ENCODE measurements around the gene PPM1B. TPM values are rescaled to one million over a fixed set of nuclear protein-coding genes. Genes with fewer than 3 reads are reported as not detected.

The PPM1B gene
- total and polyA plus RNA-seq, 7 experiments from 2014 or later = 46.0 to 89.5 (median 74.7) TPM

DNA sequence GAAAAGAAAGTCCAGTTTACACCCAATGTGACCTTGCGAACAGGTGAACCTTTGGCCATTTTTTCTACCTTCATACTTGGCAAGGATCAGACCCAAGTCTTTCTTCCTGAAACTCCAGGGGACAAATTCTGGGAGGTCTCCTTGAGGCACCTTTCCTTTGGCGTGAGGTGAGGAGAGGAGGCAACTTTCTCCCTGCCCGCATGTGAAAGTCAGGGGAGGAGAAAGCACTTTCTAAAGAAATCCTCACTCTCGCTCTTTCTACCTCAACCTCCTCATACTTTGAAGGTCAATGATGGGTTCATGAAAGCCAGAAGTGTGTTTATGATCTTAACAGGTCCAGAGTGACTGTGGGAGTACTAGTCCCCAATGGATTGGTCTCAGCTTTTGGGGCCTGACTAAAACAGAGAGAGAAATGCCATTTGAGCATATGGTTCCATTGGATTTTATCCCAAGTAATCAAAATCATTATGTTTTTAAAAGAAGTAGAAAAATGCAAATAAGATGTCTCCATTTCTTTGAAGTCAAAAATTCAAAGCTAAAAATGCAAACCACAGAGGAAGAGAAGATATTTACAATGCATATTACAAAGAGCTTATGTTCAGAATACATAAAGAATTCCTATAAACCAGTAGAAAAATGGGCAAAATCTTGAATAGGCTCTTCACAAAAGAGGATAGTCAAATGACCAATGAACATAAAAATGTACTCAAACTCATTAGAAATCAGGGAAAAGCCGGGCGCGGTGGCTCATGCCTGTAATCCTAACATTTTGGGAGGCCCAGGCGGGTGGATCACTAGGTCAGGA lies 15.6 kb upstream of the PPM1B start:
- Histone ChIP-seq H3K27me3 (ENCODE audit: control insufficient read depth in 2 of 2, insufficient read depth in 2 of 2, low read length in 2 of 2) (no peaks in the 10 kb centered on the region), H3K4me3 (ENCODE audit: low read length) (no peak overlapping the region), H3K4me1 (ENCODE audit: control insufficient read depth in 2 of 2, insufficient read depth in 2 of 2, low read length in 2 of 2) (no peaks in the 10 kb centered on the region), H3K27ac (ENCODE audit: low read depth, low read length) (no peak overlapping the region), H3K36me3 (ENCODE audit: control insufficient read depth in 2 of 3, insufficient read depth in 3 of 3, low read length in 3 of 3) (no peaks in the 10 kb centered on the region), H3K9me3 (ENCODE audit: control insufficient read depth in 2 of 3, low read length in 3 of 3) (no peaks in the 10 kb centered on the region)
- Mint-ChIP-seq H3K4me1 (no peaks in the 10 kb centered on the region), H3K4me3 (no peak overlapping the region), H3K9me3 (no peaks in the 10 kb centered on the region), H3K27ac (no peak overlapping the region), H3K27me3 (peaks cover 0 to 12% (median 0%) of the 10 kb centered on the region in 5 donors), H3K36me3 (no peaks in the 10 kb centered on the region)
- ChIA-PET POLR2A (no interaction called here), CTCF (interaction anchor here (1.1 kb wide), 1 partner anchor 11 kb away, joined by 3 read pairs; no protein-coding TSS in a partner anchor)
- intact Hi-C loops (cut with micrococcal nuclease) = no loop called here
- ATAC-seq (no peak), DNase-seq (no peak)

DNA sequence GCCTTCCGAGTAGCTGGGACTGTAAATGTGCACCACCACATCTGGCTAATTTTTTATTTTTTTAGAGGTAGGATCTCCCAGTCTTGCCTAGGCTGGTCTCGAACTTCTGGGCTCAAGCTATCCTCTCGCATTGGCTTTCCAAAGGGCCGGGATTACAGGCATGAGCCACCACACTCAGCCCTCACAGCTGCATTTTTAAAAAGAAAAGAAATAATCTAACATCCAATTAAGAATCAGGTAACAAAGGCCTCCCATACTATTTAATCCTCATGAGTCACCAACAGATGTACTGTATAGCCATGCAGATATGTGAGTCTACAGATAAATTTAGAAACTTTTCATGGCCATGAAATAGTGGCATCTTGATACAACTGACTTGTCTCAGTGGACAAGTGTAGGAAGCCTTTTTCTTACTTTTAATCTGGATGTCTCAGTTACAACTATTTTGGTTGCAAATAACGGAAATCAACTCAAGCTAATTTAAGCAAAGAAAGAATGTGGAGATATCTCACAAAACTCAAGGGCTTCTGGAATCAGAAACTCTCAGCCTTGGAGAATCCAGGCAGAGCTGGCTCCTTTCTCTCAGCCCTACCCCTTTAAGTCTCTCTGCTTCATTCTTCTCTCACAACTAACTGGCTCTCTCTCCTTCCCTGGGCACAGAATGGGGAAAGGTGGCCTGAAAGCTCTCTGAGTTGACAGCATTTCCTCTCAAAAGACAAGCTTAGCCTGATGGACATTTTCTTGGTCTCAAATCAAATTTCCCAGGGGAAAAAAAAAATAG lies 12.8 kb upstream of the PPM1B start:
- no peaks in the 10 kb centered on the region for H3K27me3 ChIP-seq (ENCODE audit: control insufficient read depth in 2 of 2, insufficient read depth in 2 of 2, low read length in 2 of 2)
- no peak overlapping the region for H3K27ac Mint-ChIP-seq
- H3K9me3 Mint-ChIP-seq = no peaks in the 10 kb centered on the region
- no peak for DNase-seq
- no peaks in the 10 kb centered on the region for H3K9me3 ChIP-seq (ENCODE audit: control insufficient read depth in 2 of 3, low read length in 3 of 3)
- CTCF ChIA-PET = interaction anchor here (0.7 kb wide), 1 partner anchor 84 kb away, joined by 3 read pairs; no protein-coding TSS in a partner anchor
- no peak overlapping the region for H3K27ac ChIP-seq (ENCODE audit: low read depth, low read length)
- no peak for ATAC-seq
- POLR2A ChIA-PET = interaction anchor here (0.6 kb wide), 1 partner anchor 46 kb away, joined by 3 read pairs; no protein-coding TSS in a partner anchor
- no peaks in the 10 kb centered on the region for H3K4me1 Mint-ChIP-seq
- H3K36me3 Mint-ChIP-seq = no peaks in the 10 kb centered on the region
- no peaks in the 10 kb centered on the region for H3K36me3 ChIP-seq (ENCODE audit: control insufficient read depth in 2 of 3, insufficient read depth in 3 of 3, low read length in 3 of 3)
- intact Hi-C loops (cut with micrococcal nuclease) = no loop called here
- H3K4me3 ChIP-seq (ENCODE audit: low read length) = no peak overlapping the region
- H3K4me1 ChIP-seq (ENCODE audit: control insufficient read depth in 2 of 2, insufficient read depth in 2 of 2, low read length in 2 of 2) = no peaks in the 10 kb centered on the region
- H3K27me3 Mint-ChIP-seq = peaks cover 0 to 6% (median 0%) of the 10 kb centered on the region in 5 donors
- no peak overlapping the region for H3K4me3 Mint-ChIP-seq

DNA sequence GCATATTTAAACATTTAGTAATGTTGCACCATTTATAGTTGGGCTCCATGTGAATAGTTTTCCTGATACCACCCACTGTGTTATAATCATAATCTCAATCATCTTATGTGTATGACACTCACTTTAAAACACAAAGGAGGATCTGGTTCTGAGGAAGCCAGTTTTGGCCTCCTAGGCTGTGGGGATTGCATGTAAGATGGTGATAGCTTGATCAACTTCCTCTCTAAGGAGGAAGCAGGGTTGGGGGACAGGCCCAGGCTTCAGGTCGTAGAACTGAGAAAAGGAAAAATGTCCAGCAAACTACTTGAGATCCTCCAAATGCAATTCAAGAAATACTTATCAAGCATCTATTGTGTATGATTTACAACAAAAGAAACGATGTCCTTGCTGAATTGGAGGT lies 4.9 kb upstream of the PPM1B start:
- no peak overlapping the region for H3K4me3 Mint-ChIP-seq
- no peak overlapping the region for H3K27ac Mint-ChIP-seq
- H3K4me1 Mint-ChIP-seq = peaks cover 5 to 11% (median 8%) of the 10 kb centered on the region in 7 donors
- intact Hi-C loops (cut with micrococcal nuclease) = no loop called here
- Histone ChIP-seq H3K4me3 (ENCODE audit: low read length) (no peak overlapping the region), H3K36me3 (ENCODE audit: control insufficient read depth in 2 of 3, insufficient read depth in 3 of 3, low read length in 3 of 3) (peaks cover 0 to under 1% (median 0%) of the 10 kb centered on the region in 3 experiments), H3K9me3 (ENCODE audit: control insufficient read depth in 2 of 3, low read length in 3 of 3) (no peaks in the 10 kb centered on the region), H3K27me3 (ENCODE audit: control insufficient read depth in 2 of 2, insufficient read depth in 2 of 2, low read length in 2 of 2) (no peaks in the 10 kb centered on the region), H3K27ac (ENCODE audit: low read depth, low read length) (no peak overlapping the region), H3K4me1 (ENCODE audit: control insufficient read depth in 2 of 2, insufficient read depth in 2 of 2, low read length in 2 of 2) (peaks cover 0 to 5% of the 10 kb centered on the region in 2 donors)
- ChIA-PET CTCF (no interaction called here), POLR2A (interaction anchor here (0.6 kb wide), 1 partner anchor 283 kb away, joined by 4 read pairs; no protein-coding TSS in a partner anchor)
- peaks cover 0 to 3% (median 0%) of the 10 kb centered on the region in 5 donors for H3K27me3 Mint-ChIP-seq
- H3K36me3 Mint-ChIP-seq = peaks cover 0 to 4% (median 0%) of the 10 kb centered on the region in 5 donors
- ATAC-seq (no peak), DNase-seq (no peak)
- peaks cover 0 to 9% (median 1%) of the 10 kb centered on the region in 11 donors for H3K9me3 Mint-ChIP-seq

DNA sequence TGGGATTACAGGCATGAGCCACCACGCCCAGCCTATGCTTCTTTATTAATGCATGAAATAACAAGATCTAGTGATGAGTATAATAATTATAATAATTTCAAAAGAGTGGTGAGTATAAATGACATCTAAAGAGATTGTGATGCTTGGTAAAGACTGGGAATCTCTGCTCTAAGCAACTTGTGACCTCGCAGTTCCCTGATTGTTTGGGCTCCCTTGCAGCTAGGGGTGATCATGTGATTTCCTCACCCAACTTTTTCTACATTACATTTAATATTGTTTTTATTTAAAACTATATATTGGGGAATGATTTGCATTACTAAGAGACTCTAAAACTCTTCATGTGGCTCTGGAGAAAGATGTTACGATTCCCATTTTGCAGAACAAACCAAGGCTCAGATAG lies 4.1 kb upstream of the PPM1B start:
- peaks cover 6 to 11% (median 8%) of the 10 kb centered on the region in 7 donors for H3K4me1 Mint-ChIP-seq
- peaks cover 0 to 3% (median 0%) of the 10 kb centered on the region in 5 donors for H3K27me3 Mint-ChIP-seq
- peaks cover 0 to 7% (median 0%) of the 10 kb centered on the region in 3 experiments for H3K36me3 ChIP-seq (ENCODE audit: control insufficient read depth in 2 of 3, insufficient read depth in 3 of 3, low read length in 3 of 3)
- CTCF ChIA-PET = interaction anchor here (0.6 kb wide), 1 partner anchor 30 kb away, joined by 4 read pairs; no protein-coding TSS in a partner anchor
- H3K4me1 ChIP-seq (ENCODE audit: control insufficient read depth in 2 of 2, insufficient read depth in 2 of 2, low read length in 2 of 2) = peaks cover 0 to 5% of the 10 kb centered on the region in 2 donors
- H3K27me3 ChIP-seq (ENCODE audit: control insufficient read depth in 2 of 2, insufficient read depth in 2 of 2, low read length in 2 of 2) = no peaks in the 10 kb centered on the region
- intact Hi-C loops (cut with micrococcal nuclease) = loop anchor here (5.0 kb wide), 3 partner anchors 313 to 1403 kb away; partner anchors contain the start of gene DYNC2LI1 (in 2 of the 2)
- no peak overlapping the region for H3K27ac ChIP-seq (ENCODE audit: low read depth, low read length)
- H3K9me3 Mint-ChIP-seq = peaks cover 0 to 9% (median 2%) of the 10 kb centered on the region in 11 donors
- H3K27ac Mint-ChIP-seq = no peak overlapping the region
- H3K9me3 ChIP-seq (ENCODE audit: control insufficient read depth in 2 of 3, low read length in 3 of 3) = no peaks in the 10 kb centered on the region
- POLR2A ChIA-PET = interaction anchor here (0.6 kb wide), 1 partner anchor 1599 kb away, joined by 3 read pairs; no protein-coding TSS in a partner anchor
- no peak overlapping the region for H3K4me3 ChIP-seq (ENCODE audit: low read length)
- no peak overlapping the region for H3K4me3 Mint-ChIP-seq
- H3K36me3 Mint-ChIP-seq = peaks cover 0 to 8% (median 4%) of the 10 kb centered on the region in 5 donors
- DNase-seq = no peak
- no peak for ATAC-seq

DNA sequence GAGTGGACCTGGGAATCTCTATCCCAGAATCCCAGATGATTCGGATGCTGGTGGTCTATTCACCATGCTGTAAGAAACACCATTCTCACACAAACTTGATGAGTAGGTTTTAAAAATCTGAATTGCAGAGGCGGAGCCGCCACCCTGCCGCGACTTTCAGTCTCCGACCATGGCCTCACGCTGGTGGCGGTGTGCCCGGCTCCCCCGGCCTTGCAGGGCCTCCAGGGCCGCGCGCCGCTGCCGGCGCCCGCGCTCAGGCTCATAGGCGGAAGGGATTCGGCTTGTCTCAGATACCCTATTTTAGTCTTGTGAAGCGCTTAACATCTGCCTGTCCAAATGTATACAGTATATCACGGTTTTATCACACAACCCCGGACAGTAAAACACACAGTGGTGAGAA lies 2.6 kb upstream of the PPM1B start:
- no peak for ATAC-seq
- ChIA-PET CTCF (no interaction called here), POLR2A (no interaction called here)
- H3K36me3 ChIP-seq (ENCODE audit: control insufficient read depth in 2 of 3, insufficient read depth in 3 of 3, low read length in 3 of 3) = peaks cover 0 to 7% (median 0%) of the 10 kb centered on the region in 3 experiments
- Mint-ChIP-seq H3K36me3 (peaks cover 0 to 11% (median 5%) of the 10 kb centered on the region in 5 donors), H3K27me3 (peaks cover 0 to 3% (median 0%) of the 10 kb centered on the region in 5 donors), H3K4me1 (peaks cover 18 to 21% (median 20%) of the 10 kb centered on the region in 7 donors), H3K9me3 (peaks cover 0 to 9% (median 2%) of the 10 kb centered on the region in 11 donors), H3K27ac (peak overlapping the region in 1 of 9 donors; percentile 100), H3K4me3 (peak overlapping the region in 1 of 10 donors; percentile 31)
- H3K4me3 ChIP-seq (ENCODE audit: low read length) = no peak overlapping the region
- H3K27me3 ChIP-seq (ENCODE audit: control insufficient read depth in 2 of 2, insufficient read depth in 2 of 2, low read length in 2 of 2) = no peaks in the 10 kb centered on the region
- H3K27ac ChIP-seq (ENCODE audit: low read depth, low read length) = no peak overlapping the region
- DNase-seq = no peak
- H3K9me3 ChIP-seq (ENCODE audit: control insufficient read depth in 2 of 3, low read length in 3 of 3) = no peaks in the 10 kb centered on the region
- H3K4me1 ChIP-seq (ENCODE audit: control insufficient read depth in 2 of 2, insufficient read depth in 2 of 2, low read length in 2 of 2) = peaks cover 5 to 14% of the 10 kb centered on the region in 2 donors
- intact Hi-C loops (cut with micrococcal nuclease) = loop anchor here (5.0 kb wide), 3 partner anchors 311 to 1401 kb away; partner anchors contain the start of gene DYNC2LI1 (in 2 of the 2)

DNA sequence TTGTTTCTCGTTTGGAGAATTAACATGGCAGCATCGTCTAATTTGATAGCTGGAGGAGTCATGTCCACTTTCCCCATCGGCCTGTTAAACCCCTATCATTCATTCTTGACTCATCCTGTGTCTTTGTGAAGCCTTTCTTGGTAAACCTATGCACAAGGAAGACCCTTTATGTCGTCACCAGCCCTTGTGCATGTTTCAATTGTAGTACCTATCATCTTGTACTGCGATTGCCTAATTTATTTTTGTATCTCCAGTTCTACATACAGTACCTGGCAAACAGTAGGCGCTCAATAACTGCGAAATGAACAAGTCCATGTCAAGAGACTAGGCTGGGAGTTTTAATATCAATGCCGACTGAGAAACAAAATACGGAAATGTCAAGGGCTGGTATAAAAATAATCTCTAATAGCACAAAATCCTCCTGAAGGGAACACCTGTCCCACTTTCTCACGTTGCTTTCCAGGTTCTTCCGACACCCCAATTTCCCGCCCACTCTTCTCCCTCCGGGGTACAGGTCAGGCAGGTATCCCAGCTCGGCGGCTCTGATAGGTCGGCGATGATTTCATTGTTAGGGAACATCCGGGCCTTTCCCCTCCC lies 1.3 kb upstream of the PPM1B start:
- H3K27me3 ChIP-seq (ENCODE audit: control insufficient read depth in 2 of 2, insufficient read depth in 2 of 2, low read length in 2 of 2) = no peaks in the 10 kb centered on the region
- peaks cover 0 to 7% (median 0%) of the 10 kb centered on the region in 3 experiments for H3K36me3 ChIP-seq (ENCODE audit: control insufficient read depth in 2 of 3, insufficient read depth in 3 of 3, low read length in 3 of 3)
- peak overlapping the region; percentile 96 for H3K27ac ChIP-seq (ENCODE audit: low read depth, low read length)
- Mint-ChIP-seq H3K27me3 (no peaks in the 10 kb centered on the region), H3K9me3 (peaks cover 0 to 9% (median 2%) of the 10 kb centered on the region in 11 donors), H3K4me3 (peak overlapping the region; percentile 92 to 100 (median 96)), H3K36me3 (peaks cover 0 to 11% (median 5%) of the 10 kb centered on the region in 5 donors), H3K4me1 (peaks cover 23 to 31% (median 28%) of the 10 kb centered on the region in 7 donors), H3K27ac (peak overlapping the region; percentile 99 to 100 (median 100))
- ChIA-PET CTCF (no interaction called here), POLR2A (interaction anchor here (0.6 to 3.8 kb wide), 8 partner anchors 16 to 1357 kb away, joined by 3 to 55 read pairs (median 4); partner anchors contain the start of genes CAMKMT and PREPL)
- intact Hi-C loops (cut with micrococcal nuclease) = loop anchor here (5.0 kb wide), 3 partner anchors 310 to 1400 kb away; partner anchors contain the start of gene DYNC2LI1 (in 2 of the 2)
- H3K4me1 ChIP-seq (ENCODE audit: control insufficient read depth in 2 of 2, insufficient read depth in 2 of 2, low read length in 2 of 2) = peaks cover 16 to 22% of the 10 kb centered on the region in 2 donors
- ATAC-seq (no peak), DNase-seq (no peak)
- peak overlapping the region; percentile 80 for H3K4me3 ChIP-seq (ENCODE audit: low read length)
- H3K9me3 ChIP-seq (ENCODE audit: control insufficient read depth in 2 of 3, low read length in 3 of 3) = no peaks in the 10 kb centered on the region
